HEK293 (cell line): ENCODE results near the gene MICU1.

Experiments used
- ELK4 ChIP-seq: IDR thresholded peaks from 2 replicates; pipeline ENCODE4 v1.6.1; 2011; ENCODE audit warnings: mild to moderate bottlenecking, low read depth, low read length, borderline replicate concordance
- GLIS2 ChIP-seq: fragments of 450-650 bp; formaldehyde crosslinking; IDR thresholded peaks from 2 replicates; pipeline ENCODE4 v1.5.1; 2016; ENCODE audit warnings: missing biosample characterization, missing genetic modification characterization
- MZF1 ChIP-seq: fragments of 450-650 bp; formaldehyde crosslinking; IDR thresholded peaks from 2 replicates; pipeline ENCODE4 v1.5.1; 2017; ENCODE audit warnings: missing biosample characterization, missing genetic modification characterization, borderline replicate concordance
- RBAK ChIP-seq: fragments of 450-650 bp; formaldehyde crosslinking; IDR thresholded peaks from 2 replicates; pipeline ENCODE4 v1.5.1; 2016; ENCODE audit warnings: missing biosample characterization, missing genetic modification characterization
- SCRT2 ChIP-seq: fragments of 450-650 bp; formaldehyde crosslinking; IDR thresholded peaks from 2 replicates; pipeline ENCODE4 v1.5.1; 2016; ENCODE audit warnings: missing biosample characterization, missing genetic modification characterization
- SP7 ChIP-seq: fragments of 450-650 bp; formaldehyde crosslinking; IDR thresholded peaks from 2 replicates; pipeline ENCODE4 v1.5.1; 2016; ENCODE audit warnings: missing biosample characterization, missing genetic modification characterization
- TCF7L2 ChIP-seq: IDR thresholded peaks from 2 replicates; pipeline ENCODE4 v1.6.1; 2011; ENCODE audit warnings: low read depth, mild to moderate bottlenecking, inconsistent platforms, low read length, moderate library complexity, borderline replicate concordance
- ZBTB17 ChIP-seq: fragments of 450-650 bp; formaldehyde crosslinking; IDR thresholded peaks from 2 replicates; pipeline ENCODE4 v1.5.1; 2016; ENCODE audit warnings: missing biosample characterization, missing genetic modification characterization
- ZFP37 ChIP-seq: fragments of 450-650 bp; formaldehyde crosslinking; IDR thresholded peaks from 2 replicates; pipeline ENCODE4 v1.5.1; 2016; ENCODE audit warnings: missing biosample characterization, missing genetic modification characterization
- ZFP69B ChIP-seq: fragments of 450-650 bp; formaldehyde crosslinking; IDR thresholded peaks from 2 replicates; pipeline ENCODE4 v1.5.1; 2016; ENCODE audit warnings: missing biosample characterization, missing genetic modification characterization
- ZNF138 ChIP-seq: fragments of 450-650 bp; formaldehyde crosslinking; IDR thresholded peaks from 2 replicates; pipeline ENCODE4 v1.5.1; 2016; ENCODE audit warnings: missing biosample characterization, missing genetic modification characterization, borderline replicate concordance
- ZNF19 ChIP-seq: fragments of 450-650 bp; formaldehyde crosslinking; IDR thresholded peaks from 2 replicates; pipeline ENCODE4; 2016; ENCODE audit warnings: missing biosample characterization, missing genetic modification characterization, low read depth
- ZNF202 ChIP-seq: fragments of 450-650 bp; formaldehyde crosslinking; IDR thresholded peaks from 2 replicates; pipeline ENCODE4 v1.5.1; 2016; ENCODE audit warnings: missing biosample characterization, missing genetic modification characterization, borderline replicate concordance
- ZNF449 ChIP-seq: fragments of 450-650 bp; formaldehyde crosslinking; IDR thresholded peaks from 2 replicates; pipeline ENCODE4 v1.5.1; 2017; ENCODE audit warnings: missing biosample characterization, mild to moderate bottlenecking, missing genetic modification characterization, moderate library complexity
- ZNF488 ChIP-seq: fragments of 450-650 bp; formaldehyde crosslinking; IDR thresholded peaks from 2 replicates; pipeline ENCODE4 v1.5.1; 2016; ENCODE audit warnings: missing biosample characterization, missing genetic modification characterization
- ZNF596 ChIP-seq: fragments of 450-650 bp; IDR thresholded peaks from 2 replicates; pipeline ENCODE4 v1.5.0; 2018; ENCODE audit warnings: missing biosample characterization, mild to moderate bottlenecking, missing genetic modification characterization, moderate library complexity
- ZNF654 ChIP-seq: fragments of 450-650 bp; formaldehyde crosslinking; IDR thresholded peaks from 2 replicates; pipeline ENCODE4 v1.5.1; 2016; ENCODE audit warnings: low read depth, missing biosample characterization, missing genetic modification characterization
- ZNF692 ChIP-seq: fragments of 450-650 bp; formaldehyde crosslinking; IDR thresholded peaks from 2 replicates; pipeline ENCODE4 v1.5.1; 2016; ENCODE audit warnings: missing biosample characterization, missing genetic modification characterization
- ZSCAN5A ChIP-seq: fragments of 450-650 bp; formaldehyde crosslinking; IDR thresholded peaks from 2 replicates; pipeline ENCODE4 v1.5.1; 2016; ENCODE audit warnings: missing biosample characterization, missing genetic modification characterization
- TF ChIP-seq, protein P1 (sequence below): fragments of 450-650 bp; formaldehyde crosslinking; IDR thresholded peaks from 2 replicates; pipeline ENCODE4 v1.5.1; 2016; ENCODE audit warnings: missing biosample characterization, missing genetic modification characterization
- TF ChIP-seq, protein P2 (sequence below): sonication (generic); formaldehyde crosslinking; IDR thresholded peaks from 2 replicates; pipeline ENCODE4 v1.8.1; 2022; ENCODE audit warnings: mild to moderate bottlenecking, moderate library complexity, missing genetic modification reagents
- TF ChIP-seq, protein P3 (sequence below): fragments of 450-650 bp; formaldehyde crosslinking; conservative IDR thresholded peaks from 2 replicates; pipeline ENCODE4 v1.5.1; 2016; ENCODE audit warnings: low read depth, missing biosample characterization, missing genetic modification characterization
- TF ChIP-seq, protein P4 (sequence below): fragments of 450-650 bp; formaldehyde crosslinking; IDR thresholded peaks from 2 replicates; pipeline ENCODE4; 2016; ENCODE audit warnings: missing biosample characterization, missing genetic modification characterization

The MICU1 gene

DNA sequence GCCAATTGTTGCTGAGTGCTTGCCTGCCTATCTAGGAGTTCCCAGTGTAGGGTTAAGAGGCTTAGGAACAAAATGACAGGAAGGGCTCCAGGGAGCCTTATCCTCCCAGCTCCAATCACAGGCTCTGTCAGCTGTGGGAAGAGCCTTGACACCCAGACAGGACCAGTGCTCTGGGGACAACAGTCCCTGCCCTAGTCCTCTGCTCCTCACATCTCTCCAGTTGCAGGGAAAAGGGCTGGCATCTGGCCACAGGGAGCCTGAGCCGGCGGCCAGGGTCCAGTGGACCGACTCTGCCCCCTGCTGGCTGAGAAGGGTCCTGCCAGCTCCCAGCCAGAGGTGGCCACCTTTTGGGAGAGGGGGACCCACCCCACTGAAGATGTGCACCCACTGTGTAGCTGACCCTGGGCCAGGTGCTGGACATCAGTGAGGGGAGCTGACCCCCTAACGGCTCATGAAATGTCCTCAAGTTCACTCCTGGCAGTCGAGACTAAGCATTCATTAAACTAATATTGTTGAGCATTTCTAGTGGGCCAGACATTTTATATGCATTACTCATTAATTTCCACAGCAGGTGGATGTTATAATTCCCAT, 288.7 kb downstream of the MICU1 start (continued):
- TF ChIP-seq ZNF692 (tag by site-specific recombination) (peak; percentile 85), SCRT2 (tag by site-specific recombination) (peak; percentile 75), TCF7L2 (no peak), SP7 (tag by site-specific recombination) (peak; percentile 45; the same call in 1 of the 2 replicates), ZFP37 (tag by site-specific recombination) (peak; percentile 53; the same call in 1 of the 2 replicates), ZBTB17 (tag by site-specific recombination) (0 out of 2 replicates have a peak, but pooled peaks have one; percentile 44), GLIS2 (tag by site-specific recombination) (peak; percentile 35; the same call in 1 of the 2 replicates), RBAK (no peak), ZNF138 (no peak), ZNF202 (no peak), ZNF654 (tag by site-specific recombination) (peak; percentile 87), ZNF449 (tag by site-specific recombination) (no peak), ZNF19 (tag by site-specific recombination) (no peak), ZNF596 (tag by site-specific recombination) (no peak), MZF1 (no peak), ZNF488 (tag by site-specific recombination) (no peak), ZSCAN5A (tag by site-specific recombination) (no peak), ZFP69B (tag by site-specific recombination) (peak; percentile 76; the same call in 1 of the 2 replicates), ELK4 (no peak)
- TF ChIP-seq, protein P1, sequence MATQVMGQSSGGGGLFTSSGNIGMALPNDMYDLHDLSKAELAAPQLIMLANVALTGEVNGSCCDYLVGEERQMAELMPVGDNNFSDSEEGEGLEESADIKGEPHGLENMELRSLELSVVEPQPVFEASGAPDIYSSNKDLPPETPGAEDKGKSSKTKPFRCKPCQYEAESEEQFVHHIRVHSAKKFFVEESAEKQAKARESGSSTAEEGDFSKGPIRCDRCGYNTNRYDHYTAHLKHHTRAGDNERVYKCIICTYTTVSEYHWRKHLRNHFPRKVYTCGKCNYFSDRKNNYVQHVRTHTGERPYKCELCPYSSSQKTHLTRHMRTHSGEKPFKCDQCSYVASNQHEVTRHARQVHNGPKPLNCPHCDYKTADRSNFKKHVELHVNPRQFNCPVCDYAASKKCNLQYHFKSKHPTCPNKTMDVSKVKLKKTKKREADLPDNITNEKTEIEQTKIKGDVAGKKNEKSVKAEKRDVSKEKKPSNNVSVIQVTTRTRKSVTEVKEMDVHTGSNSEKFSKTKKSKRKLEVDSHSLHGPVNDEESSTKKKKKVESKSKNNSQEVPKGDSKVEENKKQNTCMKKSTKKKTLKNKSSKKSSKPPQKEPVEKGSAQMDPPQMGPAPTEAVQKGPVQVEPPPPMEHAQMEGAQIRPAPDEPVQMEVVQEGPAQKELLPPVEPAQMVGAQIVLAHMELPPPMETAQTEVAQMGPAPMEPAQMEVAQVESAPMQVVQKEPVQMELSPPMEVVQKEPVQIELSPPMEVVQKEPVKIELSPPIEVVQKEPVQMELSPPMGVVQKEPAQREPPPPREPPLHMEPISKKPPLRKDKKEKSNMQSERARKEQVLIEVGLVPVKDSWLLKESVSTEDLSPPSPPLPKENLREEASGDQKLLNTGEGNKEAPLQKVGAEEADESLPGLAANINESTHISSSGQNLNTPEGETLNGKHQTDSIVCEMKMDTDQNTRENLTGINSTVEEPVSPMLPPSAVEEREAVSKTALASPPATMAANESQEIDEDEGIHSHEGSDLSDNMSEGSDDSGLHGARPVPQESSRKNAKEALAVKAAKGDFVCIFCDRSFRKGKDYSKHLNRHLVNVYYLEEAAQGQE (tag by site-specific recombination), result no peak
- TF ChIP-seq, protein P2, sequence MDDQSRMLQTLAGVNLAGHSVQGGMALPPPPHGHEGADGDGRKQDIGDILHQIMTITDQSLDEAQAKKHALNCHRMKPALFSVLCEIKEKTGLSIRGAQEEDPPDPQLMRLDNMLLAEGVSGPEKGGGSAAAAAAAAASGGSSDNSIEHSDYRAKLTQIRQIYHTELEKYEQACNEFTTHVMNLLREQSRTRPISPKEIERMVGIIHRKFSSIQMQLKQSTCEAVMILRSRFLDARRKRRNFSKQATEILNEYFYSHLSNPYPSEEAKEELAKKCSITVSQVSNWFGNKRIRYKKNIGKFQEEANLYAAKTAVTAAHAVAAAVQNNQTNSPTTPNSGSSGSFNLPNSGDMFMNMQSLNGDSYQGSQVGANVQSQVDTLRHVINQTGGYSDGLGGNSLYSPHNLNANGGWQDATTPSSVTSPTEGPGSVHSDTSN (CRISPR knock-in tag), result no peak
- TF ChIP-seq, protein P3, sequence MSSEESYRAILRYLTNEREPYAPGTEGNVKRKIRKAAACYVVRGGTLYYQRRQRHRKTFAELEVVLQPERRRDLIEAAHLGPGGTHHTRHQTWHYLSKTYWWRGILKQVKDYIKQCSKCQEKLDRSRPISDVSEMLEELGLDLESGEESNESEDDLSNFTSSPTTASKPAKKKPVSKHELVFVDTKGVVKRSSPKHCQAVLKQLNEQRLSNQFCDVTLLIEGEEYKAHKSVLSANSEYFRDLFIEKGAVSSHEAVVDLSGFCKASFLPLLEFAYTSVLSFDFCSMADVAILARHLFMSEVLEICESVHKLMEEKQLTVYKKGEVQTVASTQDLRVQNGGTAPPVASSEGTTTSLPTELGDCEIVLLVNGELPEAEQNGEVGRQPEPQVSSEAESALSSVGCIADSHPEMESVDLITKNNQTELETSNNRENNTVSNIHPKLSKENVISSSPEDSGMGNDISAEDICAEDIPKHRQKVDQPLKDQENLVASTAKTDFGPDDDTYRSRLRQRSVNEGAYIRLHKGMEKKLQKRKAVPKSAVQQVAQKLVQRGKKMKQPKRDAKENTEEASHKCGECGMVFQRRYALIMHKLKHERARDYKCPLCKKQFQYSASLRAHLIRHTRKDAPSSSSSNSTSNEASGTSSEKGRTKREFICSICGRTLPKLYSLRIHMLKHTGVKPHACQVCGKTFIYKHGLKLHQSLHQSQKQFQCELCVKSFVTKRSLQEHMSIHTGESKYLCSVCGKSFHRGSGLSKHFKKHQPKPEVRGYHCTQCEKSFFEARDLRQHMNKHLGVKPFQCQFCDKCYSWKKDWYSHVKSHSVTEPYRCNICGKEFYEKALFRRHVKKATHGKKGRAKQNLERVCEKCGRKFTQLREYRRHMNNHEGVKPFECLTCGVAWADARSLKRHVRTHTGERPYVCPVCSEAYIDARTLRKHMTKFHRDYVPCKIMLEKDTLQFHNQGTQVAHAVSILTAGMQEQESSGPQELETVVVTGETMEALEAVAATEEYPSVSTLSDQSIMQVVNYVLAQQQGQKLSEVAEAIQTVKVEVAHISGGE, result no peak
- TF ChIP-seq, protein P4, sequence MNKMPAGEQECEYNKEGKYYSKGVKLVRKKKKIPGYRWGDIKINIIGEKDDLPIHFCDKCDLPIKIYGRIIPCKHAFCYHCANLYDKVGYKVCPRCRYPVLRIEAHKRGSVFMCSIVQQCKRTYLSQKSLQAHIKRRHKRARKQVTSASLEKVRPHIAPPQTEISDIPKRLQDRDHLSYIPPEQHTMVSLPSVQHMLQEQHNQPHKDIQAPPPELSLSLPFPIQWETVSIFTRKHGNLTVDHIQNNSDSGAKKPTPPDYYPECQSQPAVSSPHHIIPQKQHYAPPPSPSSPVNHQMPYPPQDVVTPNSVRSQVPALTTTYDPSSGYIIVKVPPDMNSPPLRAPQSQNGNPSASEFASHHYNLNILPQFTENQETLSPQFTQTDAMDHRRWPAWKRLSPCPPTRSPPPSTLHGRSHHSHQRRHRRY (tag by site-specific recombination), result no peak
